Activated T-cell treated with anti-CD3 and anti-CD28 coated beads, Interleukin-2, amount 50 U/mL, for 72 hours (primary cell): ENCODE data around the gene COPS3. TPM values are rescaled to one million over a fixed set of nuclear protein-coding genes. Genes with fewer than 3 reads are reported as not detected.

Experiments used
- ATAC-seq, 2 donors: fragments of 150-1000 bp; cut with Tn5 transposase; replicated peaks in 1 of 2; 2 replicates each; pipeline ENCODE4 v1.10.0; 2021; ENCODE audit warnings: moderate library complexity in 2 of 2, mild to moderate bottlenecking in 1 of 2
- DNase-seq, 2 donors: peaks; one replicate each; pipeline ENCODE4 v3.0.0; 2021 to 2022; ENCODE audit warnings: mixed read lengths in 1 of 2
- H3K27ac Mint-ChIP-seq: one replicate; pipeline ENCODE4 v1.8.0; 2022; ENCODE audit warnings: mild to moderate bottlenecking, moderate library complexity, mixed read lengths
- H3K27me3 Mint-ChIP-seq: one replicate; pipeline ENCODE4 v1.8.0; 2022; ENCODE audit warnings: low read depth, mixed read lengths
- H3K36me3 Mint-ChIP-seq, 2 donors: one replicate each; pipeline ENCODE4 v1.8.0; 2022; ENCODE audit warnings: mixed read lengths in 2 of 2, mild to moderate bottlenecking in 1 of 2; ENCODE audit not compliant: insufficient read depth in 2 of 2
- H3K4me1 Mint-ChIP-seq: one replicate; pipeline ENCODE4 v1.8.0; 2022; ENCODE audit warnings: low read depth, mixed read lengths
- H3K4me3 Mint-ChIP-seq, 2 donors: one replicate each; pipeline ENCODE4 v1.8.0; 2022; ENCODE audit warnings: mild to moderate bottlenecking in 2 of 2, mixed read lengths in 2 of 2, moderate library complexity in 2 of 2
- H3K9me3 Mint-ChIP-seq, 2 donors: one replicate each; pipeline ENCODE4 v1.8.0; 2022; ENCODE audit warnings: mixed read lengths in 2 of 2
- total RNA-seq, 2 donors: library from RNA; stranded (reverse); gene quantifications; one replicate each; pipeline ENCODE4 v1.2.3, GENCODE V29; 2022

The COPS3 gene
- 10 to 100 TPM; 77.7 to 89.0 TPM for total RNA-seq

DNA sequence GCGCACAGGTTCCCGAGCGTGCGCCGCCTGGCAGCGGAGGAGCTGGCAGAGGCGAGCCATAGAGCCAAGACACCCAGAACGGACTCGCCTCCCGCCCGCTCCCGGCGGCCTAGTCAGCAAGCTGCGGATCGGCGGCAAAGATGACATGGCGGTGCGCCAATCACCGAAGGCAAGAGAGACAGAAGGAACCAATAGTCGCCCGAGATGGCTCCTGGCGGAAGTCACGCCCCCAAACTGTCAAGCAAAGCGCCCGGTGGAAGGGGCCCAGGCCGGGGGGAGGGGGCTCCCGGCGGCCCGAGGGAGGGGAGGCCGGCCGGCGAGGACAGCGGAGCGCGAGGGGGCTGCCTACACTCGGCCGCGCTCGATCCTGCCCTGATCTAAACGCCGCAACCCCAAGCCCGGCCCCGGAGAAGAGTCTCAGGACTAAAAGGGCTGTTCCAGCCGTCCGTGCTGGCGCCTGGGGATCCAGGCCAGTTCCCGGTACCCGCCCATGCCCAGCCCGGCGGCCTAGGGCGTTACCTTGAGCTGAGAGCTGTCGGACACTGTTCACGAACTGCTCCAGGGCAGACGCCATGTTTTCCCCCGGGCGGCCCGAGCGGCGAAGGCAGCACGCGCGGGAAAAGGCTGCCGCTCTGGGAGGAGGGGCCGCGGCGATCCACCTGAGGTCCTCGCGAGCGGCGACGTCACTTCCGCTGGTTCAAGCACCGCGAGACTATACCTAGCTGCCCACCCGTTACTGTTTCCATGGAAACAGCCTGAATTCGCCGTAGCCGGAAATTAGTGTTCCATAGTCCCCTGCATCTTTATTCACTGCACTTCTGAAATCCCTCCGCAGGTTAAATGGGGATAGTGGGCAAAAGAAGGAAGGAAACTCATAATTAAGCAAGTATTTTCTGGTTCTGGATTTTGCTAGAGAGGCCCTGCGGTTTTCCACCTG is at the start of gene COPS3:
TSS of gene COPS3 (minus strand) at position 634 of the 937 bp plus-strand sequence. CDS start at position 574, 60 bp downstream.
- Mint-ChIP-seq H3K4me3 (peak within 1 kb of the TSS; percentile 83 to 95), H3K27me3 (no peaks in the 10 kb centered on the region), H3K4me1 (peaks cover 49% of the 10 kb centered on the region), H3K9me3 (no peaks in the 10 kb centered on the region), H3K36me3 (peaks cover 4 to 7% of the 10 kb centered on the region in 2 donors), H3K27ac (peak within 1 kb of the TSS; percentile 90)
- peak; percentile 94 for ATAC-seq
- peak; percentile 97 to 98 for DNase-seq

DNA sequence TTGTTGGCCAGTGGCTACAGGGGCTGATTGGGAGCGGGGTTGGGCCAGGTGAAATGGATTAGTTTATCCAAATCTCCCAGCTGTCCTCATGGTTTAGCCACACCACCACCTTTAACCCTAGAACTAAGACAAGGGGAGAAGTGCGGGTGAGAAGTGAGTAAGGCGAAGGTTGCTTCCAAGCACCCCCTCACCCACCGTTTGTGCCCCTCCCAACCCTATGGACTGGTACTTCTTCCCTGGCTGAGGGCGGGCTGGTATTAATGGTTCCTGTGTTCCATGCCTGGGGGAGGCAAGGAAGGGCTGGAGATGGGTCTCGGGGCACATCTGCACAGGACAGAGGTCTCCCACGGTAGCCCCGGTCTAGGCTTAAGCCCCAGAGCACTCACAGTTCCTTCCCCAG is 47.2 kb upstream of the COPS3 start:
- H3K36me3 Mint-ChIP-seq, result no peaks in the 10 kb centered on the region

DNA sequence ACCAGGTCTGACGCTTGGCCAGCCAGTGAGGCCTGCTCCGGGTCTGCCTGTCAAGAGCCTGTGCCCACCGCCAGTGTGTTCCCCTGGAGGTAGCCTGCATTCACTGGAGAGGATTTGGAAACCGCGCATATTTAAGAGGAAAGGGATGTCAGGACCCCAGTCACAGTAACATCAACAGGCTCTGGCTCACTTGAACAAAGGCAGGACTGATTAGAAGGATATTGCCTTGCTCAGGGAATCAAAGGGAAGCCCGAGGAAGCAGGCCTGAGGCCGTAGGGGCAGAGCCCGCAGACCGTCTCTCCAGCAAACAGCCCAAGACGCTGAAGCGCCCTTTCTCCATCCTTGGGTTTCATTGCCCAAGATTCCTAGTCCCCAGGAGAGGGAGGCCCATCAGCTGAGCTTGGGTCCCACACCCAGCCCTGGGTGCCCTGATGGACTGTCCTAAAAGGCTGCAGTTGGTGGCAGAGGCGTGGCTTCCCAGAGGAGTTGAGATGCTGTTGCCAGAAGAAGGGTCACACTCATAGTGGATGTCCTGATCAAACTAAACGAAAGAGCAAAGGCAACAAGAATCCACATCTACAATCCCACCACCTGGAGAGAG is 45.3 kb upstream of the COPS3 start:
- no peaks in the 10 kb centered on the region for H3K9me3 Mint-ChIP-seq
- no peak overlapping the region for H3K4me3 Mint-ChIP-seq

More for the DNA sequence above, 47.2 kb upstream of the COPS3 start:
- Mint-ChIP-seq H3K4me1 (no peaks in the 10 kb centered on the region), H3K27me3 (no peaks in the 10 kb centered on the region), H3K4me3 (no peak overlapping the region), H3K27ac (no peak overlapping the region), H3K9me3 (no peaks in the 10 kb centered on the region)
- DNase-seq, result no peak
- no peak for ATAC-seq

DNA sequence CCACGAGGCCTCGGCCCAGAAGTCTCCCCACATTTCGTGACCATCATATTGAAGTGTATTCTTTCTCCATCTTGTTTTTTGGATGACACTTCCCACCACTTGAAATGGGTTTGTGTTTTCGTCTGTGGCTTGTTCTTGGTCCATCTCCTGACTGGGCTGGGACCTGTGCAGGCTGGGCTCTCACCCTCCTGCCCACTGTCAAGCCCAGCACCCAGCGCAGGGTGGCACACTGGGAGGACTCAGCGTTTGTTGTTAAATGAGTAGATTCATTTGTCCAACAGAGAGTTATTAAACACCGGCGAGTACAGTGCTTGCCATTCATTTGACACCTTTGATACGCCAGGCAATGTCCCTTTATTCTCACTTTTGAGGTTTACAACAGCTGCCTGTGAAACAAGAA is 44.8 kb upstream of the COPS3 start:
- ATAC-seq (no peak), DNase-seq (no peak)
- no peak overlapping the region for H3K27ac Mint-ChIP-seq
- no peak overlapping the region for H3K4me3 Mint-ChIP-seq
- no peaks in the 10 kb centered on the region for H3K27me3 Mint-ChIP-seq
- no peaks in the 10 kb centered on the region for H3K36me3 Mint-ChIP-seq
- H3K9me3 Mint-ChIP-seq, result no peaks in the 10 kb centered on the region
- H3K4me1 Mint-ChIP-seq, result no peaks in the 10 kb centered on the region

More for the DNA sequence above, 45.3 kb upstream of the COPS3 start:
- no peak overlapping the region for H3K27ac Mint-ChIP-seq
- ATAC-seq (no peak), DNase-seq (no peak)
- no peaks in the 10 kb centered on the region for H3K36me3 Mint-ChIP-seq
- no peaks in the 10 kb centered on the region for H3K4me1 Mint-ChIP-seq
- no peaks in the 10 kb centered on the region for H3K27me3 Mint-ChIP-seq

DNA sequence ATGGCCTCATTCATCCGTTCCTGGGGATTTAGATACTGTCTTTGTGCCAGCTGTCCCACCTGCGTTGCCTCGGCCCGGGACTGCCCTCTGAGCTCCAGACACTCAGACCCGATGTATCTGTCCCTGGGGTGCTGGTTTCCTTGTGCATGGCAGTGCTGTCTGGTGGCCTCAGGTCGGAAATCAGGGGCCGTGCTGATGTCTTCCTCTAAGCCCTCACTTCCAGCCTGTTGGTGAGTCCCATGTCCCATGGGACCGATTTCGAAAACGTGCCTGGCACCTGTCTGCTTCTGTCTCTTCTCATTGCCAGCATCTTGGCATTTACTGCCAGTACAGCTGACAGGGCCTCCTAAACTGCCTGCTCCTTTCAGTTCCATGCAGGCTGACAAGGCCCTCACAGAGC is 44.2 kb upstream of the COPS3 start:
- no peak for DNase-seq
- no peaks in the 10 kb centered on the region for H3K27me3 Mint-ChIP-seq
- no peaks in the 10 kb centered on the region for H3K9me3 Mint-ChIP-seq
- no peak overlapping the region for H3K4me3 Mint-ChIP-seq
- no peak overlapping the region for H3K27ac Mint-ChIP-seq
- no peak for ATAC-seq
- no peaks in the 10 kb centered on the region for H3K36me3 Mint-ChIP-seq
- no peaks in the 10 kb centered on the region for H3K4me1 Mint-ChIP-seq

DNA sequence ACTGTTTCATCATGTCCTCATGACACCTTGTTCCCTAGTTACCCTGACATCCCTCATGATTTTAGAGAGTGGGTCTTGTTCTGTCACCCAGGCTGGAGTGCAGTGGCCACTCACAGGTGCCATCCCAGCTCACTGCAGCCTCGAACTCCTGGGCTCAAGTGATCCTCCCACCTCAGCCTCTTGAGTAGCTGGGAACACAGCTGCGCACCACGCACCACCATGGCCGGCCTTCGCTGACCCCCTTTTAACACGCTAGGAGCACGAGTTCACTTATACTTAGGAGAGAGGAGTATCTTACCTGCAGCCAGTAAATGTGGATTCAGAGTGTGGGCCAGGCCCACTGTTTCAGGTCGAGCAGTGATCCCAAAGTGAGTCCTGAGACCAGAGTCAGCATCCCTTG is 43.6 kb upstream of the COPS3 start:
- H3K4me3 Mint-ChIP-seq, result no peak overlapping the region
- no peak for DNase-seq
- H3K27me3 Mint-ChIP-seq, result no peaks in the 10 kb centered on the region
- no peak for ATAC-seq
- no peaks in the 10 kb centered on the region for H3K36me3 Mint-ChIP-seq
- no peak overlapping the region for H3K27ac Mint-ChIP-seq
- H3K9me3 Mint-ChIP-seq, result no peaks in the 10 kb centered on the region
- H3K4me1 Mint-ChIP-seq, result no peaks in the 10 kb centered on the region

DNA sequence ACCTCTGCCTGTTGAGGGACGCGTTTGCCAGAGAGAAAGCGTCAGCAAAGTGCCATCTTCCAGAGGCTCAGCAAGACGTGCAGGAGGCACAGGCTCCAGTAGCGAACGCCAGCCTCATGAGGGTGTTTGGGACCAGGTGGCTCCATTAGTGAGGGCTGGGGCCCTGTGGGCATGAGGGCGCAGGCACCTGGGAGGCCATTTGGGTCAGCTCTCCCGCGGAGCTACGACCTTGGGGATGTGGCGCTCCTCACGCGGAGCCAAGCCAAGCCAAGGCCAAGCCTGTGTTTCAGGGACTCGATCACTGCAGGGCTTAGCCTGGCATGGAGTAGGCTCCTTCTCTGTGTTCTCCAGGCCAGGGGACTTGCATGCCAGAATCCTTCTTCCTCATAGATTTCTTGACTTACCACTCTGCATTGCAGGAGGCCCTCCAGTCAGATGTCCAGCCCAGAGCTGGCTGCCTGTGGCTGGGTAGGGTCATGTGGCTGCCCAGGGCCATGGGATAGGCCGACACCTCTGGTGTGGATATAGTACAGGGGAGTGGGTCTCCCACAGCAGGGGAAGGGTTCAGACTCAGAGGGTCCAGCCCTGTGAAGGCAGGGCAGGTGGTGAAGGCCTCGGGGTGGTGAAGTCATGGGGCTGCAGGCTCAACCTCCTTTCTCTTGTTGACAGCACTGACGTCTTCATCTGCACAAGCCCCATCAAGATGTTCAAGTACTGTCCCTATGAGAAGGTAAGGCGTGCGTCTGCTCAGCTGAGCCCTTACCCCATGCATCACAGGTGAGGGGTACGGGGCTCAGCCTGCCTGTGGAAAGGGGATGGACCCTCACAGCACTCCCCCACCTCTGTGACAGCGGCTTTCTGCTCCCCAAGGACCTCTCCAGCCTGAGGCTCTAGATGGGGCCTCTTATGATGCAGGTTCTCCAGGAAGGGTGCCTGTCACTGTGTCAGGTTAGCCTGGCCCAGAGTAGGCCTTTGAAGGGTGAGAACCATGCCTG is 41.8 kb upstream of the COPS3 start:
- ATAC-seq, result no peak
- Mint-ChIP-seq H3K27me3 (no peaks in the 10 kb centered on the region), H3K4me3 (no peak overlapping the region), H3K9me3 (no peaks in the 10 kb centered on the region), H3K27ac (no peak overlapping the region), H3K36me3 (no peaks in the 10 kb centered on the region), H3K4me1 (no peaks in the 10 kb centered on the region)
- no peak for DNase-seq

DNA sequence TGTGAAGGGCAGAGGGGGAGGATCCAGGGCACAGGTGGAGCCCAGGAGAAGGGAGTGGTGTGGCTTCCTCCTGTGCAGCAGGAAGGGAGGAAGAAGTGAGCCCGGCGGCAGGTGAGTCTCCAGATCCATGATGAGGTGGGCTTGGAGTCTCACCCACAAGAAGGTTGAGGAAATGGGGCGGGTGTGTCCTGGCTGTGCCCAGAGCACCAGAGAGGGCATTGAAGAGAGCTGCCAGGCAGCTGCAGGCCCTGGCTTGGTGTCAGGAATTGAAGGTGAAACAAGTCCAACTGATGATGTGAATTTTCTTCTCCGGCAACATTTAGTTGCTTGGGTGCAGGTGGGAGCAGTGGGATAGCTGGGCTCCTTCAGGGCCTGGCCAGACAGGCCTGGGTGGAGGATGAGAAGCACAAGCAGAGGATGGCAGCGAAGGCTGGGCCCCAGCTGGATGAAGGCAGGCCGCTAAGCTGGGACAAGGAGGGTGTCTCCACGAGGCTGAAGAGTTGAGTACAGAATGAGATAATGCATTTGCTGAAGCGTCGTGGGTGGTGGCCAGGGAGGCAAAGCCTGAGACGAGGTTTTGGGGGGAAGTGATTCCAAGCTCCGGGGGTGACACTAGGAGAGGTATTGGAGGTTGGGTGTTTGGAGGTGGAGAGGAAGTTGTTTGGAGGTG is 40.4 kb upstream of the COPS3 start:
- H3K9me3 Mint-ChIP-seq, result no peaks in the 10 kb centered on the region
- ATAC-seq (no peak), DNase-seq (no peak)
- H3K27ac Mint-ChIP-seq, result no peak overlapping the region
- H3K27me3 Mint-ChIP-seq, result no peaks in the 10 kb centered on the region
- no peaks in the 10 kb centered on the region for H3K4me1 Mint-ChIP-seq
- no peak overlapping the region for H3K4me3 Mint-ChIP-seq
- H3K36me3 Mint-ChIP-seq, result no peaks in the 10 kb centered on the region

DNA sequence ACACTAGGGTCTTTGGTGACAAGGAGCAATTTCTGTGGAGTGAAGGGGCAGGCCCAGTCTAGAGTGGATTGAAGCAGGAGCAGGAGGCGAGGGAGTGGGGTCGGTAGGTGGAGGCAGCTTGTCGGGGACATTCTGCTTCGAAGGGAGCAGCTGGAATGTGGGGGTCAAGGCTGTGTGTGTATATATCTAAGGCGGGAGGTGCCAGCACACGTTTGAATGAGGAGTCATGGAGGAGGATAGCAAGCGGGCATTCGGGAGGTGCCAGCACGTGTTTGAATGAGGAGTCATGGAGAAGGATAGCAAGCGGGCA is 39.8 kb upstream of the COPS3 start:
- H3K4me3 Mint-ChIP-seq, result no peak overlapping the region
- DNase-seq (no peak), ATAC-seq (no peak)

DNA sequence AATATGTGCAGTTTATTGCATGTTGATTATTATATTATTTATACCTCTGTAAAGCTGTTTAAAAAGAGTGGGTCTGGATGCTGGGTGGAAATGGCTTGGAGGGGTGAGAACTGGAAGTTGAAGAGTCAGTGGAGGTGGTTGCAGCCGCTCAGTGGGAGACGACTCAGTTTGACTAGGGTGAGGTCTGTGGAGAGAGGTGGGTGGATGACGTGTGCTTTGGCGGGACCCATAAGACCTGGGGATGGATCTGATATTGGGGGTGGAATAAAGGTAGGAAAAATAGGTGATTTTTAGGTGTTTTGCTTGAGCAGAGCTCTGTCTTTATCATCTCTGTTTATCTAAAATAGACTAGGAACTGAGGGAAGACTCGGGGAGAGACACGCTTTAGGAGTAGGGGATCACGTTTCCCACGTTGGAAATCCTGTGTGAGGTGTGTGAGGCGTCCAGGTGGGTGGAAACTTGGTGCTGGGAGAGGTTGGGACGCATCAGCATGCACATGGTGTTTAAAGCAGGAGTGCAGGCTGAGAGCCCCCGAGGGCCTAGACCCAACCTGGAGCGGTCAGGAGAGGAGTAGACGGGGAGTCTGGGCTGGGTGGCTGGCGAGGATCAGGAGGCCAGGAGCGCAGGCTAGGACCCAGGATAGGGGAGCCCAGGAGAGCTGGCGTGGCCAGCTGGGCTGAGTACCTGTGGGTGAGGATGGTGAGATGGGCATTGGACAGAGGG is 39.3 kb upstream of the COPS3 start:
- DNase-seq, result no peak
- Mint-ChIP-seq H3K4me1 (no peaks in the 10 kb centered on the region), H3K36me3 (no peaks in the 10 kb centered on the region), H3K4me3 (no peak overlapping the region), H3K27me3 (no peaks in the 10 kb centered on the region), H3K27ac (no peak overlapping the region), H3K9me3 (no peaks in the 10 kb centered on the region)
- no peak for ATAC-seq

More for the DNA sequence above, 39.8 kb upstream of the COPS3 start:
- Mint-ChIP-seq H3K27me3 (no peaks in the 10 kb centered on the region), H3K36me3 (no peaks in the 10 kb centered on the region), H3K27ac (no peak overlapping the region), H3K9me3 (no peaks in the 10 kb centered on the region), H3K4me1 (no peaks in the 10 kb centered on the region)

DNA sequence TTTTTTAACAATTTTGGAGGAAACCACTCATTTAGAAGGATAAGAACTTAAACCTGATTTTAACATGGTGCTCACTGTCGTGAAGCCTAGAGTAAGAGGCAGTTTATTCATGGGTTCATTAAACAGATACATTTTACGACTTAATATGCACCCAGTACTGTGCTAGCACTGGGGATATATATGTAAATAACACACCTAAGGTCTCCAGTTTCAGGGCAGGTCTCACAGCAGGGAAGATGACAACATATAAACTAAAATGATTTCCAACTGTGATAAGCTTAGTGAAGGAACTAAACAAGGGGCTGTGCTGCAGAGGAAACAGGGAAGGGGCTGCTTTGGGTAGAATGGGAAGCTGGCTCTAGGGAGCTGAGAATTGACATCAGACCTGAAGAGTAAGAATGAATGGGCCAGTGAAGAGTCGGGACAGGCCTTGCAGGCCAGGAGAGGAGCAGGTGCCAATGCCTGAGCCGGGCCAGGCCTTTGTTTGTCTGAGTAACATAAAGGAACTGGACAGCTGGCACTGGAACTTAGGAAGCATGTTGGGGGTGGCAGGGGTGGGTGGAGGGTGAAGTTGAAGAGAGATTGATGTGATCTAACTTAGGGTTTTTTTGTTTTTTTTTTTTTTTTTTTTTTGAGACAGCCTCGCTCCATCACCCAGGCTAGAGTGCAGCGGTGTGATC is 34.2 kb upstream of the COPS3 start:
- H3K27me3 Mint-ChIP-seq, result no peaks in the 10 kb centered on the region
- no peak for ATAC-seq

More for the DNA sequence above, 34.2 kb upstream of the COPS3 start:
- H3K9me3 Mint-ChIP-seq, result no peaks in the 10 kb centered on the region
- H3K36me3 Mint-ChIP-seq, result peaks cover 0 to 3% of the 10 kb centered on the region in 2 donors
- no peak overlapping the region for H3K4me3 Mint-ChIP-seq
- H3K4me1 Mint-ChIP-seq, result peaks cover 6% of the 10 kb centered on the region
- no peak overlapping the region for H3K27ac Mint-ChIP-seq
- no peak for DNase-seq
